HepG2 (cell line): ENCODE data around the gene ZCCHC3. TPM values are rescaled to one million over a fixed set of nuclear protein-coding genes. Genes with fewer than 3 reads are reported as not detected.

ENCODE experiments used
- BORCS8-MEF2B ChIP-seq: sonication (generic); formaldehyde crosslinking; IDR thresholded peaks from 2 replicates; pipeline ENCODE4 v1.8.0; 2022; ENCODE audit warnings: mild to moderate bottlenecking, missing genetic modification reagents
- FOXA3 ChIP-seq: IDR thresholded peaks from 2 replicates; pipeline ENCODE4 v1.6.1; 2016; ENCODE audit warnings: missing genetic modification reagents, missing compliant biosample characterization
- GABPA ChIP-seq, 2 experiments: IDR thresholded peaks; 2 replicates each; pipeline ENCODE4 v1.6.1; 2011 to 2016; ENCODE audit warnings: low read depth in 2 of 2, low read length in 1 of 2, missing biosample characterization in 1 of 2, missing genetic modification characterization in 1 of 2
- HCFC1 ChIP-seq: fragments of 150-350 bp; IDR thresholded peaks from 2 replicates; pipeline ENCODE4 v1.6.1; 2014; ENCODE audit warnings: low read depth, low read length
- NFE2L1 ChIP-seq: sonication (generic); formaldehyde crosslinking; IDR thresholded peaks from 2 replicates; pipeline ENCODE4 v1.4.0; 2020; ENCODE audit warnings: missing genetic modification reagents, mild to moderate bottlenecking, borderline replicate concordance
- RFXANK ChIP-seq: IDR thresholded peaks from 2 replicates; pipeline ENCODE4 v1.6.1; 2016
- YEATS4 ChIP-seq: sonication (generic); formaldehyde crosslinking; IDR thresholded peaks from 2 replicates; pipeline ENCODE4 v1.4.0; 2020; ENCODE audit warnings: missing genetic modification reagents, borderline replicate concordance
- ZBTB1 ChIP-seq: sonication (generic); formaldehyde crosslinking; IDR thresholded peaks from 2 replicates; pipeline ENCODE4 v1.4.0; 2020; ENCODE audit warnings: missing genetic modification reagents, borderline replicate concordance
- ZBTB7B ChIP-seq: sonication (generic); formaldehyde crosslinking; IDR thresholded peaks from 2 replicates; pipeline ENCODE4 v1.4.0; 2020; ENCODE audit warnings: missing genetic modification reagents
- ZNF180 ChIP-seq: sonication (generic); formaldehyde crosslinking; IDR thresholded peaks from 2 replicates; pipeline ENCODE4 v1.4.0; 2020; ENCODE audit warnings: low read depth, missing genetic modification reagents, borderline replicate concordance
- ZNF207 ChIP-seq: fragments of 450-650 bp; IDR thresholded peaks from 2 replicates; pipeline ENCODE4 v1.6.1; 2016; ENCODE audit warnings: antibody characterized with exemption, borderline replicate concordance
- ZNF232 ChIP-seq: sonication (generic); formaldehyde crosslinking; IDR thresholded peaks from 2 replicates; pipeline ENCODE4 v1.4.0; 2020; ENCODE audit warnings: missing genetic modification reagents, borderline replicate concordance
- ZNF264 ChIP-seq: sonication (generic); formaldehyde crosslinking; IDR thresholded peaks from 2 replicates; pipeline ENCODE4 v1.4.0; 2020; ENCODE audit warnings: missing genetic modification reagents
- ZNF563 ChIP-seq: sonication (generic); formaldehyde crosslinking; IDR thresholded peaks from 2 replicates; pipeline ENCODE4 v1.8.0; 2022; ENCODE audit warnings: mild to moderate bottlenecking, moderate library complexity, missing genetic modification reagents
- polyA plus RNA-seq, 8 experiments: library from polyadenylated mRNA; depleted of rRNA in 3 of 8; stranded (reverse) in 7 of 8; unstranded in 1 of 8; fragments of >200 nt; fragmentation: Illumina TruSeq in 4 of 8; extraction: Trizol in 4 of 8; gene quantifications; 2 replicates each; pipeline versions ENCODE4 v1.2.1 to v1.2.3, GENCODE V29; 2011 to 2016; ENCODE audit warnings: low read depth in 4 of 8, missing spikeins in 1 of 8, mixed read lengths in 1 of 8; ENCODE audit not compliant: insufficient read depth in 1 of 8
- total RNA-seq, 5 experiments: library from RNA; depleted of rRNA; stranded (reverse); fragments of >200 nt; fragmentation: Illumina TruSeq; extraction: Trizol; gene quantifications; 2 replicates each; pipeline ENCODE4 v1.2.3, GENCODE V29; 2016; ENCODE audit warnings: low read depth in 1 of 5
- TF ChIP-seq, protein P1 (sequence below): sonication (generic); formaldehyde crosslinking; IDR thresholded peaks from 2 replicates; pipeline ENCODE4 v1.4.0; 2020; ENCODE audit warnings: missing genetic modification reagents, borderline replicate concordance
- TF ChIP-seq, protein P2 (sequence below): sonication (generic); formaldehyde crosslinking; IDR thresholded peaks from 2 replicates; pipeline ENCODE4 v1.8.1; 2023; ENCODE audit warnings: mild to moderate bottlenecking, missing genetic modification reagents, borderline replicate concordance
- TF ChIP-seq, protein P3 (sequence below): sonication (generic); IDR thresholded peaks from 2 replicates; pipeline ENCODE4 v1.6.1; 2016; ENCODE audit warnings: low read depth, borderline replicate concordance
- TF ChIP-seq, protein P4 (sequence below): sonication (generic); formaldehyde crosslinking; IDR thresholded peaks from 2 replicates; pipeline ENCODE4 v1.4.0; 2020; ENCODE audit warnings: missing genetic modification reagents, borderline replicate concordance
- TF ChIP-seq, protein P5 (sequence below): IDR thresholded peaks from 2 replicates; pipeline ENCODE4 v1.6.1; 2016; ENCODE audit warnings: missing compliant biosample characterization, missing genetic modification reagents, borderline replicate concordance

Gene ZCCHC3
- total and polyA plus RNA-seq, 2 of the 13 experiments (the other 11 are each of a cell fraction or from before 2014, with no cell fraction given) = 46.6 to 63.0 TPM

DNA sequence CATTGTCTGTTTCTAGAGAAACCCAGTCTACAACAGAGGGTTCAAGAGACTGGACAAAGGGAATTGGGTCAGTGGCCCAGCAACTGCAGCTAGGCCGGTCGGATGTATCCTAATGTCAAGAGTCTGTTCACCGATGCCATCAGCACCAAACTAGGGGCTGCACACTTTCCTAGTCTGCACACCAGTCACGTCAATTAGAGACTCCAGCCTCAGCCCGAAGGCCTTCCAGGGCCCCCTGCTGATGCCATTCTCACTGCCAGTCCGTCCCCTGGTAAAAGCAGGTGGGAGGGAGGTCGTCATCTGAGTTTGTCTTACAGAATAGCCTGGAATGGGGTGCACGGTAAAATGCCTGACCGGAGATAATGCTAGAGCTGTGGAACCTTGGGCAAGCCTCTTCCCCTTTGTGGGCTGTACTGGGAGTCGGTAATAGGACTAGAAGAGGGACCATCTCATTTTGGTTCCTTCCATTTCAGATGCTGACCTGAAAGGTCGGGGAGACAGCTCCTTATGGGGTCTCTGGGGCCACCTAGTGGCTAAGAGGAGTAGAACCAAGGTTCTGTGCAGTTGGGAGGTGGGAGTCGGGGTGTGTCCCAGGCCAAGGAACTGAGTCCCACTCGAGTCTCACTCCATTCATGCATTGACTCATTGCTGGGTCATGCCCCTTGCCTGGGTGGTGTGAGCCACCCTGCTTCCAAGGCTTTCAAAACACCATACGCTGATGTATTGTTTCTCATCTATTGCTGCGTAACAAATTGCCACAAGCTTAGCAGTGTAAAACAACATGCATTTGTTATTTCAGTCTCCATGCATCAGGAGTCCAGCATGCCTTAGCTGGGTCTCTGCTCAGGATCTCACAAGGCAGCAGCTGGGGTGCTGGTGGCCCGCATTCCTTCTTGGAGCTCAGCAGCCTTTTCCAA is 33.1 kb downstream of the ZCCHC3 start (continued):
- TF ChIP-seq, protein P1, sequence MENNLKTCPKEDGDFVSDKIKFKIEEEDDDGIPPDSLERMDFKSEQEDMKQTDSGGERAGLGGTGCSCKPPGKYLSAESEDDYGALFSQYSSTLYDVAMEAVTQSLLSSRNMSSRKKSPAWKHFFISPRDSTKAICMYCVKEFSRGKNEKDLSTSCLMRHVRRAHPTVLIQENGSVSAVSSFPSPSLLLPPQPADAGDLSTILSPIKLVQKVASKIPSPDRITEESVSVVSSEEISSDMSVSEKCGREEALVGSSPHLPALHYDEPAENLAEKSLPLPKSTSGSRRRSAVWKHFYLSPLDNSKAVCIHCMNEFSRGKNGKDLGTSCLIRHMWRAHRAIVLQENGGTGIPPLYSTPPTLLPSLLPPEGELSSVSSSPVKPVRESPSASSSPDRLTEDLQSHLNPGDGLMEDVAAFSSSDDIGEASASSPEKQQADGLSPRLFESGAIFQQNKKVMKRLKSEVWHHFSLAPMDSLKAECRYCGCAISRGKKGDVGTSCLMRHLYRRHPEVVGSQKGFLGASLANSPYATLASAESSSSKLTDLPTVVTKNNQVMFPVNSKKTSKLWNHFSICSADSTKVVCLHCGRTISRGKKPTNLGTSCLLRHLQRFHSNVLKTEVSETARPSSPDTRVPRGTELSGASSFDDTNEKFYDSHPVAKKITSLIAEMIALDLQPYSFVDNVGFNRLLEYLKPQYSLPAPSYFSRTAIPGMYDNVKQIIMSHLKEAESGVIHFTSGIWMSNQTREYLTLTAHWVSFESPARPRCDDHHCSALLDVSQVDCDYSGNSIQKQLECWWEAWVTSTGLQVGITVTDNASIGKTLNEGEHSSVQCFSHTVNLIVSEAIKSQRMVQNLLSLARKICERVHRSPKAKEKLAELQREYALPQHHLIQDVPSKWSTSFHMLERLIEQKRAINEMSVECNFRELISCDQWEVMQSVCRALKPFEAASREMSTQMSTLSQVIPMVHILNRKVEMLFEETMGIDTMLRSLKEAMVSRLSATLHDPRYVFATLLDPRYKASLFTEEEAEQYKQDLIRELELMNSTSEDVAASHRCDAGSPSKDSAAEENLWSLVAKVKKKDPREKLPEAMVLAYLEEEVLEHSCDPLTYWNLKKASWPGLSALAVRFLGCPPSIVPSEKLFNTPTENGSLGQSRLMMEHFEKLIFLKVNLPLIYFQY = no peak
- TF ChIP-seq BORCS8-MEF2B (CRISPR knock-in tag) (no peak; the same call in 1 of the 2 replicates), RFXANK (no peak), HCFC1 (no peak), ZNF180 (CRISPR knock-in tag) (no peak), NFE2L1 (CRISPR knock-in tag) (no peak), ZNF264 (CRISPR knock-in tag) (no peak), GABPA (IDR thresholded peaks at IDR 0.05; ENCODE audit: low read depth, low read length) (no peak), GABPA (CRISPR knock-in tag; IDR thresholded peaks at IDR 0.05; ENCODE audit: low read depth) (no peak), ZBTB1 (no peak), ZNF563 (CRISPR knock-in tag) (no peak; the same call in 1 of the 2 replicates), FOXA3 (CRISPR knock-in tag) (no peak), ZNF207 (no peak), YEATS4 (no peak), ZBTB7B (no peak), ZNF232 (CRISPR knock-in tag) (0 out of 2 replicates have a peak, but pooled peaks have one; percentile 31)
- TF ChIP-seq, protein P2, sequence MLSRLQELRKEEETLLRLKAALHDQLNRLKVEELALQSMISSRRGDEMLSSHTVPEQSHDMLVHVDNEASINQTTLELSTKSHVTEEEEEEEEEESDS (CRISPR knock-in tag) = no peak; the same call in 1 of the 2 replicates
- TF ChIP-seq, protein P3, sequence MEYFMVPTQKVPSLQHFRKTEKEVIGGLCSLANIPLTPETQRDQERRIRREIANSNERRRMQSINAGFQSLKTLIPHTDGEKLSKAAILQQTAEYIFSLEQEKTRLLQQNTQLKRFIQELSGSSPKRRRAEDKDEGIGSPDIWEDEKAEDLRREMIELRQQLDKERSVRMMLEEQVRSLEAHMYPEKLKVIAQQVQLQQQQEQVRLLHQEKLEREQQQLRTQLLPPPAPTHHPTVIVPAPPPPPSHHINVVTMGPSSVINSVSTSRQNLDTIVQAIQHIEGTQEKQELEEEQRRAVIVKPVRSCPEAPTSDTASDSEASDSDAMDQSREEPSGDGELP = no peak
- TF ChIP-seq, protein P4, sequence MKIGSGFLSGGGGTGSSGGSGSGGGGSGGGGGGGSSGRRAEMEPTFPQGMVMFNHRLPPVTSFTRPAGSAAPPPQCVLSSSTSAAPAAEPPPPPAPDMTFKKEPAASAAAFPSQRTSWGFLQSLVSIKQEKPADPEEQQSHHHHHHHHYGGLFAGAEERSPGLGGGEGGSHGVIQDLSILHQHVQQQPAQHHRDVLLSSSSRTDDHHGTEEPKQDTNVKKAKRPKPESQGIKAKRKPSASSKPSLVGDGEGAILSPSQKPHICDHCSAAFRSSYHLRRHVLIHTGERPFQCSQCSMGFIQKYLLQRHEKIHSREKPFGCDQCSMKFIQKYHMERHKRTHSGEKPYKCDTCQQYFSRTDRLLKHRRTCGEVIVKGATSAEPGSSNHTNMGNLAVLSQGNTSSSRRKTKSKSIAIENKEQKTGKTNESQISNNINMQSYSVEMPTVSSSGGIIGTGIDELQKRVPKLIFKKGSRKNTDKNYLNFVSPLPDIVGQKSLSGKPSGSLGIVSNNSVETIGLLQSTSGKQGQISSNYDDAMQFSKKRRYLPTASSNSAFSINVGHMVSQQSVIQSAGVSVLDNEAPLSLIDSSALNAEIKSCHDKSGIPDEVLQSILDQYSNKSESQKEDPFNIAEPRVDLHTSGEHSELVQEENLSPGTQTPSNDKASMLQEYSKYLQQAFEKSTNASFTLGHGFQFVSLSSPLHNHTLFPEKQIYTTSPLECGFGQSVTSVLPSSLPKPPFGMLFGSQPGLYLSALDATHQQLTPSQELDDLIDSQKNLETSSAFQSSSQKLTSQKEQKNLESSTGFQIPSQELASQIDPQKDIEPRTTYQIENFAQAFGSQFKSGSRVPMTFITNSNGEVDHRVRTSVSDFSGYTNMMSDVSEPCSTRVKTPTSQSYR (CRISPR knock-in tag) = no peak
- TF ChIP-seq, protein P5, sequence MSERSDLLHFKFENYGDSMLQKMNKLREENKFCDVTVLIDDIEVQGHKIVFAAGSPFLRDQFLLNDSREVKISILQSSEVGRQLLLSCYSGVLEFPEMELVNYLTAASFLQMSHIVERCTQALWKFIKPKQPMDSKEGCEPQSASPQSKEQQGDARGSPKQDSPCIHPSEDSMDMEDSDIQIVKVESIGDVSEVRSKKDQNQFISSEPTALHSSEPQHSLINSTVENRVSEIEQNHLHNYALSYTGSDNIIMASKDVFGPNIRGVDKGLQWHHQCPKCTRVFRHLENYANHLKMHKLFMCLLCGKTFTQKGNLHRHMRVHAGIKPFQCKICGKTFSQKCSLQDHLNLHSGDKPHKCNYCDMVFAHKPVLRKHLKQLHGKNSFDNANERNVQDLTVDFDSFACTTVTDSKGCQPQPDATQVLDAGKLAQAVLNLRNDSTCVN (CRISPR knock-in tag) = 0 out of 2 replicates have a peak, but pooled peaks have one; percentile 12
